Neural crest cell (in vitro differentiated cells): ENCODE data around the gene CDK12. TPM values are rescaled to one million over a fixed set of nuclear protein-coding genes. Genes with fewer than 3 reads are reported as not detected.

Experiments
- DNase-seq: peaks from one replicate; pipeline ENCODE4 v3.0.0; 2021; ENCODE audit warnings: low read depth, mixed read lengths, low spot score
- H3K27ac Mint-ChIP-seq: one replicate; pipeline ENCODE4 v1.8.0; 2021; ENCODE audit warnings: mild to moderate bottlenecking, mixed read lengths; ENCODE audit not compliant: unreplicated experiment
- H3K27me3 Mint-ChIP-seq: 2 replicates; pipeline ENCODE4 v1.8.0; 2021; ENCODE audit warnings: low read depth, mild to moderate bottlenecking, mixed read lengths
- H3K36me3 Mint-ChIP-seq: 2 replicates; pipeline ENCODE4 v1.8.0; 2021; ENCODE audit warnings: low read depth, mild to moderate bottlenecking, mixed read lengths
- H3K4me1 Mint-ChIP-seq: 2 replicates; pipeline ENCODE4 v1.8.0; 2021; ENCODE audit warnings: mixed read lengths
- H3K4me3 Mint-ChIP-seq: one replicate; pipeline ENCODE4 v1.8.0; 2021; ENCODE audit warnings: mild to moderate bottlenecking, mixed read lengths
- H3K9me3 Mint-ChIP-seq: 2 replicates; pipeline ENCODE4 v1.8.0; 2021; ENCODE audit warnings: mixed read lengths
- CTCF ChIP-seq: fragments of 200-600 bp; sonication (generic); conservative IDR thresholded peaks from 2 replicates; pipeline ENCODE4 v1.5.0; 2021; ENCODE audit warnings: antibody characterized with exemption, mild to moderate bottlenecking
- total RNA-seq: library from RNA; stranded (reverse); gene quantifications from 2 replicates; pipeline ENCODE4 v1.2.1, GENCODE V29; 2021

The CDK12 gene
- total RNA-seq, 1 donor from 2014 or later = 69.8 TPM

- peaks cover 3% of the 10 kb centered on the region for H3K36me3 Mint-ChIP-seq
- no peak for DNase-seq
- no peak overlapping the region for H3K27ac Mint-ChIP-seq
- no peak overlapping the region for H3K4me3 Mint-ChIP-seq
- no peaks in the 10 kb centered on the region for H3K9me3 Mint-ChIP-seq
- H3K27me3 Mint-ChIP-seq = no peaks in the 10 kb centered on the region
- H3K4me1 Mint-ChIP-seq = no peaks in the 10 kb centered on the region
- no peak for TF ChIP-seq CTCF
These were observed 95.1 kb downstream of the CDK12 start for GRCh38 chr17:39556423-39556822.

- H3K27me3 Mint-ChIP-seq = no peaks in the 10 kb centered on the region
- H3K36me3 Mint-ChIP-seq = no peaks in the 10 kb centered on the region
- no peaks in the 10 kb centered on the region for H3K9me3 Mint-ChIP-seq
- H3K4me3 Mint-ChIP-seq = no peak overlapping the region
- no peak for DNase-seq
- peaks cover 17% of the 10 kb centered on the region for H3K4me1 Mint-ChIP-seq
- TF ChIP-seq CTCF = no peak
- no peak overlapping the region for H3K27ac Mint-ChIP-seq
These were observed 101.1 kb downstream of the CDK12 start for GRCh38 chr17:39562395-39562794.

GRCh38 chr17:39562976-39563375, 101.7 kb downstream of the CDK12 start:
- no peak for DNase-seq
- H3K36me3 Mint-ChIP-seq = no peaks in the 10 kb centered on the region
- no peak overlapping the region for H3K27ac Mint-ChIP-seq
- H3K4me3 Mint-ChIP-seq = no peak overlapping the region
- H3K9me3 Mint-ChIP-seq = no peaks in the 10 kb centered on the region
- no peaks in the 10 kb centered on the region for H3K27me3 Mint-ChIP-seq
- no peak for TF ChIP-seq CTCF
- peaks cover 17% of the 10 kb centered on the region for H3K4me1 Mint-ChIP-seq

- Mint-ChIP-seq H3K27ac (no peak overlapping the region), H3K27me3 (no peaks in the 10 kb centered on the region), H3K9me3 (no peaks in the 10 kb centered on the region), H3K36me3 (no peaks in the 10 kb centered on the region), H3K4me3 (peak overlapping the region; percentile 34), H3K4me1 (peaks cover 17% of the 10 kb centered on the region)
- TF ChIP-seq CTCF = no peak
- no peak for DNase-seq
These were observed 102.2 kb downstream of the CDK12 start for GRCh38 chr17:39563476-39563875.

GRCh38 chr17:39564211-39564848, 103.0 kb downstream of the CDK12 start:
- peaks cover 3% of the 10 kb centered on the region for H3K36me3 Mint-ChIP-seq
- H3K27me3 Mint-ChIP-seq = no peaks in the 10 kb centered on the region
- H3K4me3 Mint-ChIP-seq = peak overlapping the region; percentile 16
- no peaks in the 10 kb centered on the region for H3K9me3 Mint-ChIP-seq
- peaks cover 17% of the 10 kb centered on the region for H3K4me1 Mint-ChIP-seq
- DNase-seq = no peak
- no peak overlapping the region for H3K27ac Mint-ChIP-seq
- TF ChIP-seq CTCF = no peak
